Activated T-cell treated with anti-CD3 and anti-CD28 coated beads for 4 hours (primary cell): ENCODE measurements around the gene CFAP141.

Experiments
- DNase-seq: peaks from one replicate; pipeline ENCODE4 v3.0.0-alpha.2; 2020

Gene CFAP141

DNA sequence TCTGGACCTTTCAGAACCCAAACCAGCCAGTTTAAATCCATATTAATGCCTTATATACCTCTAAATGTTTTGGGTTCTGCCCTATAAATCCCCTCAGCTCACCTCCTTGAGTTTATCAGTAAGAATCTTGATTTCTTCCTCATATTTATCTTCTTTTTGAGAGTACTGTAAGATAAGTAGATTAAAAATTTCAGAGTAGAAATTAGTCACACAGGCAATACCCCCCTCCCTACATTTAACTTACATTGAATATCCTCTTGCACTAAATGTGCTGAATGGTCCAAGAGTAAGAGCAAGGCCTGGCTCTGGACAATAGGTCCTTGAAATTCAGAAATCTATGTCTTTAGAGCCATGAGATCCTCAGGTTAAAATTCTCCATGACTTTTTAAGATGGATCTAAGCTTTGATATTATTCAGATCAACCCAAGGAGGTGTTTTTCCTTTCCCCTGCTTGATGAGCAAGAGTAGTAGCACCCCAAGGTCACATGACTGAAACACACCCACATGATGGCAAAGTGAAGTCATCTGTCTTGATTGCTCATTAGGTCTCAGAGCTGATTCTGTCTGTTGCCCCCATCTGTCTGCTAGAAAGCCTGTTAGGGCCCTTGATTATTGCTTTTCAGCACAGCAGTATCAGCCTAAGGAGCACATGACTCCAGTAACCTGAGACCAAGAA lies 35.4 kb downstream of the CFAP141 start:
- peak; percentile 43 for DNase-seq

DNA sequence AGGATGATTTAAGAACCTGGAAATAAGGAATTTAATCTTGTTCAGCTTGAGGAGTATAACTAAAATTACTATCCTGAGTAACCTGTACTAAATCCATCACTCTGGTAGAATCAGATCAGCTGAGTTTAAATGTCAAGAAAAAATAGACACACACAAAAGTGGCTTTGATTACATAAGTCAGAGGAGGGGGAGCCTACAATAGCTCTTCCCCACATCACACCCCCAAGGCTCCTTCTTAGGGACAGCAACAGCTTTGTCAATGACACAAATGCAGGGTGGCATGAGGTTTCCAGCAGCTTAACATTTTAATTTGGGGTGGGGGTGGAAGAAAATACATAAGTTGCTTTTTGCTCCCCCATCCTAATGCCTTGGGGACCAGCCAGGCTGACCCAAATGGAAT lies 38.7 kb downstream of the CFAP141 start:
- DNase-seq, result no peak

DNA sequence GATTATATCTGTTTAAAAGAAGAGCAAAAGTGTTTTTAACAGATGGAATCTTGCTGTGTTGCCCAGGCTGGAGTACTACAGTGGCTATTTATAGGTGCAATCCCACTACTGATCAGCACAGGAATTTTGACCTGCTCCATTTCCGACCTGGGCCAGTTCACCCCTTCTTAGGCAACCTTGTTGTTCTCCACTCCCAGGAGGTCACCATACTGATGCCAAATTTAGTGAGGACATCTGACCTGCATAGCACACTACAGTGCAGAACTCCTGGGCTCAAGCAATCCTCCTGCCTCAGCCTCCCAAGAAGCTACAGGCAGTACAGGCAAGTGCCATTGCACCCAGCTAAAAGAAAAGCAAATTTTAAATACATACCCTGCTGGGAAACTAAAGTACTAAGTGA lies 39.9 kb downstream of the CFAP141 start:
- DNase-seq, result no peak

DNA sequence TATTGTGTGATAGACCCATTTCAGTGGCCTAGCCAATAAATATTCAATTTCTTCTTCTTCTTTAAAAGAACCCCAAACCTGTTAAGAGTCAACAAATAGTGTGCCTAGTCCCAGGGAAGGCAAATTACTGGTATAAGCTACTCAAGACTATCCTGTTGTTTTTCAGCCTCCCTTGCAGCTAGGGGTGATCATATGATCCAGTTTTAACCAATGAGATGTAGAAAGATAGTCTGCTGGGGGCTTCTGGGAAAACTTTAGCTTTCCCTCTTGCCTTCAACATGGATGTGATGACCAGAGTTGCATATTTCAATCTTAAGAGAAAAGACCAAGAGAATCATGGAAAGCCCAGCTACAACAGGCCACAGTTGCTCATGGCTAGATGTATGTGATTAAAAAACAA lies 46.6 kb downstream of the CFAP141 start:
- DNase-seq, result no peak

DNA sequence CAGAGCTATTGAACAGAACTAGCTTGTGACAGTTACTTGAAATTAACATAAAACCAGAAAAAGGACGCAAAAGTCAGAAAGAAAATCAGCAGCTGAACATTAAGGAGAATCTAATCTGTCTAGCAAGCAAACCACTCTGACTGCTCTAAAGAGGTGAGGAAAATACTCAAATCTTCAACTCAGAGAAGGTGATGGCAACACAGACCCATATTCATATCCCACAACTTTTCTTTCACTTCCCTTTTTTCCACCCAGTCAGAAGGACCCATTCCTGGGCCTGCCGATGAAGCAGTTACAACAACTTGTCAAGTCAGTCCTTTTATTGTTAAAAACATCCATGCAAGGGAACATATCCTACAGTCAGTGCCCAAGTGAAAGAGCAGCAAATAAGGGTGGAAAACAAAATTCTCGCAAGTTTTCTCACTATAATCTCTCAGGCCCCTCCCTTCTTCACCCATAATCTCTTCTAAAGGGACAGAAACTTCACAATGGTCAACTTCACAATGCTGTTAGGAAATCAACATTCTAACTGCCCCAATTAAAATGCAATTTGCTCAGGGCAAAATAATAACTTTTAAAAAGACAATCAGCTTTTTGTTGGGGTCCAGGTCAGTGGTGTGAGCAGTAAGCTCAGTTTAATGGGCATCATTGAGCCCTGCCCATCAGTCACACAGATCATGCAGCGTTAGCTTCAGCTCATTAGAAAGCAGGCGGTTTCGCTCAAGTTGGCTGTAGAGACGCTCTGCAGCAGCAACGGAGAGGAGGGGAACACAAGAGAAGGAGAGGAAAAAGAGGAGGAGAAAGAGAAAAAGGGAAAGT lies 47.6 kb downstream of the CFAP141 start:
- DNase-seq, result no peak

DNA sequence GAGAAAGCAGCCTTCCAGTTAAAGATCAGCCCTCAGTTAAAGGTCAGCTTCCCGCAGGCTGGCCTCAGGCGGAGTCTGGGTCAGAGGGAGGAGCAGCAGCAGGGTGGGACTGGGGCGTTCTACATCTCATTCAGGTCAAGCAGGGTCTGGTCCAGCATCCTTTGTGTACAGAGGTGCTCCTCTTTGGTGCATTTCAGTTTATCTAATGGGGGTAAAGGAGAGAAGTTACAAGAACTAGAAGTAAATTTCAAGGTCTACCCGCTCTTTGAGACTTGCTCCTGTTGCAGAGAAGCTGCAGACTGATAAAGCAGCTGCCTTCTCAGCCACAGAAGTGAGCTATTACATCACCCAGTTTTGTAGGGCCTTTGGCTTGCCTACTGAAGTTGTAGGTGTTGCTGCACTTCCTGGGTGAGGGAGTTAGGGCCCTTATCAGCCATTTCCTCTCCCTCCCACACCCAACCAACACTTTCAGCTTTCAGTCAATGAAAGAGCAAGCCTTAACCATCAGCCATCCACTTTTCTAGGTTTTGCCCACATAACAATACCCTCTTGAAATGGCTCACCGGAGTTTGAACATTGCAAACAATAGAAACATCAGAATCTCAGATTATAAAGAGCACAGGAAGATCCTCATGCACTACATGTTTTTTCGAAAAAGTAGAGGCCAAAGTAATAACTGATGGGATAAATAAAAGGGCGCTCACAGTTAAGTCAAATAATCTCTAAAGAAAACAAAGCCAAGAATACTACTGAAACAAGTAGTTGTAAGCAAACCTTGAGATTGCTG lies 48.4 kb downstream of the CFAP141 start:
- DNase-seq, result peak; percentile 55

DNA sequence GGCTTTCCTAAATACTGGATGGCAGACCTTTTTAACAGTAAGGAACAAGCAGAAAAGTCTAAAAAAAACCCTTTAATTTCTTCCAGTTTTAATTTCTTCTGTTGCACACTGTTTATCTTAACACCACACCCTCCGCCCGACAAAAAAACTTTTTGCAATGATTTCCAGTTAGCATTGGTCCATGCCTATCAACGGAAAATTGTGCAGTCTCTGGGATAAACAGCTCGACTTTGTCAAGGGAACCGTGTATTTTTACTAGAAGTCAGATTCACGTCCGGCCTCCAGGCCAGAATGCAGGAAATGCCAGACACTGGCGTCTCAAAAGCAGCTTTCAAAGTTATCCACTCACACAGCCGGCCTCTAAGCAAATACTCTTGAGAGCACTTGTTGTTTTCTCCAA lies 50.9 kb downstream of the CFAP141 start:
- no peak for DNase-seq

DNA sequence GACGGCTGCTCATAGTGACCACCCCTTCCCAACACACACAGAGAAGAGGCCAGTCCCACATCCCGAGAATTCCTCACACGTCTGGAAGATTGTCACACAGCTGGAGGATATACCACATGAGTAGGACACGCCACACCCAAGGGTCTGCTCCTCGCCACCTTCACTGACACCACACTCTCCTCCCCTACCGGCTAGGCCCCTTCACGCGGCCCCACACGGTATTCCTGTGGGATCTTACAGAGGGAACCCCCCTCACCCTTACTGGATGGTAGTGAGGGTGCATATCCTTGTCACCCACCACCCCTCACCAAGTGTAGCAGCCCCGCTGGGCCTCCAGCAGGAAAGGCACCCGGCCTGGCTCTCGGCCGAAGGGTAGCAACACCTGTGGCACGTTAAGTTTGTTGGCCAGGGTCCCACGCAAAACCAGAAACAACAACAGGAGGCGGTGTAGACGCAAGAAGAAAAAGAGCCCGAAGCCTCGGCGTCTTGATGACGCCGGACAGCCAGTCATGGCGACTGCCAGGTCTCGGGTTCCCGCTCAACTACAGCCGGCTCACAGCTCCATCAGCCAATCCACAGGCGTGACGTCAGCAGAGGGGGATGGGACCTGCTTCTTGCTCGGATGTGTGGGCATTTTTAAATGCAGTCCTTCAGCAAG lies 51.5 kb downstream of the CFAP141 start, which contains the start of gene NUP210L:
Gene NUP210L, minus strand, starts transcription at position 540 of the 658 bp plus-strand sequence.
- DNase-seq, result no peak

DNA sequence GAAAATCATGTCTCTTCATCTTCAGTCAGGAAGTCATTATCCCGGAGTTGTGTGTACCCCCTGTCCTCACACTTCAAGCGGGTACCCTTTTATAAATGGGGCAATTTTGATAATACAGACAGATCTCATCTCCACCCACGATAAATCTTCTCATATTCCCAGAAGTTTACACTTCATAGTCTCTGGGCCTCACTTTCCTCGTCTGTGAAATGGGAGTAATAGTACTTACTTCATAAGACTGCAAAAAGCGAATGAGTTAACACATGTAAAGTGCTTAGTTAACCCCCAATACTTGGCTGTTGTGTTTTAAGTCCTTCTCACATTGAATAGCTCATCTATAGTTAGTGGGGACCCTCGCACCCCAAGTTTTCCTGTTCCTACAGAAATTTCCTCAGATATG lies 52.1 kb downstream of the CFAP141 start:
- no peak for DNase-seq

DNA sequence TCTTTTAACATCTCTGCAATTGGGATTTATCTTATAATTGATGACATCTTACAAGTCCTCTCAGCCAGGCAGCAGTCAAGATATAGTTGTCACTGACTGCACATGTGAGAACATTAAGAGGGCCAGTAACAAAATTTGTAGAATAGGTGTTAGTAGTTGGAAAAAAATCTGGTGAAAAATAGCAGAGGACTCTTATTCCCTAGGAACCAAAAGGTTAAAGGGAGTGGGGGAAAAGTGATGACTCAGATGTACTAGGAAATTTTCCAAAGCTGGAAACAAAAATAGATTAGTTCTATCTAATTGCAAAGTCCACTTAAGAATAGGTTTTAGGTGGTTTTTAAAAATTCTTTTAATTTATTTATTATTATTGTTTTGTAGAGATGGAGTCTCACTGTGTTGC lies 54.8 kb downstream of the CFAP141 start:
- no peak for DNase-seq
